Ovary (tissue), 9 donors: Measurements from ENCODE around the gene MAD1L1. TPM values are rescaled to one million over a fixed set of nuclear protein-coding genes. Genes with fewer than 3 reads are reported as not detected.
"Not testable (repeated sequence)": the region's sequence is repeated elsewhere in the genome, so short reads cannot be mapped to it uniquely, and the experiment has no call there.

ENCODE experiments used
- DNase-seq, 5 donors: peaks; one replicate each; pipeline ENCODE4 v3.0.0-alpha.2; 2019 to 2020
- H3K27ac ChIP-seq, 2 donors: fragments of 200-600 bp; one replicate each; pipeline versions ENCODE4 v1.5.1 to v1.8.0; 2019 to 2022
- H3K27me3 ChIP-seq: fragments of 200-600 bp; one replicate; pipeline ENCODE4 v1.8.0; 2022
- H3K36me3 ChIP-seq: fragments of 200-600 bp; sonication (generic); one replicate; pipeline ENCODE4 v1.5.1; 2019
- H3K4me1 ChIP-seq: one replicate; pipeline ENCODE4 v1.8.1; 2013; ENCODE audit warnings: mild to moderate bottlenecking, moderate library complexity; ENCODE audit not compliant: insufficient read depth
- H3K4me3 ChIP-seq: fragments of 200-600 bp; sonication (generic); one replicate; pipeline ENCODE4 v1.5.1; 2017
- H3K9me3 ChIP-seq, 2 donors: fragments of 200-600 bp in 1 of 2; sonication (generic) in 1 of 2; one replicate each; pipeline versions ENCODE4 v1.5.1 to v1.8.1; 2013 to 2019; ENCODE audit warnings: mild to moderate bottlenecking in 1 of 2, moderate library complexity in 1 of 2
- EP300 ChIP-seq: sonication (generic); formaldehyde crosslinking; IDR thresholded peaks from one replicate; pipeline ENCODE4 v1.6.1; 2017; ENCODE audit warnings: antibody characterized with exemption
- POLR2A ChIP-seq: fragments of 450-650 bp; IDR thresholded peaks from one replicate; pipeline ENCODE4 v1.6.1; 2017; ENCODE audit warnings: antibody characterized with exemption, mild to moderate bottlenecking, moderate library complexity
- WGBS, 3 donors: extraction: QIAGEN DNeasy Blood & Tissue Kit in 1 of 3; methylation state at CpG; one replicate each; pipeline versions ENCODE4 v1.1.5 to v1.1.7; 2013 to 2017; 5-methylcytosine and 5-hydroxymethylcytosine counted together
- intact Hi-C, 4 donors: fragments of 100-400 bp; cut with DNase I; formaldehyde crosslinking; loops; one replicate each; pipeline versions ENCODE4 v1.11.0 to v1.15.1; 2022 to 2023
- polyA plus RNA-seq, 2 donors: library from polyadenylated mRNA; stranded (reverse); fragments of 200-250 nt in 1 of 2; fragments of 350-450 nt in 1 of 2; fragmentation: Illumina TruSeq in 1 of 2; extraction: RNeasy Lipid Tissue Mini Kit (QIAGEN cat#74804) in 1 of 2; gene quantifications; one replicate each; pipeline ENCODE4 v1.2.3, GENCODE V29; 2013 to 2014
- total RNA-seq, 7 donors: library from RNA; depleted of rRNA in 2 of 7; stranded (reverse); fragments of >200 nt in 2 of 7; fragmentation: NEBNext Ultra II Directional in 3 of 7; extraction: Animal tissue kit (Norgen Biotek cat#: 25700) in 3 of 7; gene quantifications; one replicate each; pipeline versions ENCODE4 v1.1.0 to v1.2.4, GENCODE V29; 2016 to 2023
- TF ChIP-seq, protein P1 (sequence below), 3 donors: fragments of 450-650 bp in 2 of 3; fragments of 200-600 bp in 1 of 3; IDR thresholded peaks; one replicate each; pipeline versions ENCODE4 v1.5.1 to v1.8.0; 2016 to 2022; ENCODE audit warnings: antibody characterized with exemption in 3 of 3, mild to moderate bottlenecking in 1 of 3
- donor health status: DM: no; HTN: no; CAD: no; lungs with moderate emphysema.
- donor health status: DM: no; HTN: no; CAD: no.
- donor health status: Bipolar disorder and iron deficiency.
- donor health status: DM: yes; HTN: yes; CAD: no.
- donor health status: DM: no; HTN: no; CAD: no.
- donor health status: DM: yes; HTN: yes; CAD: no.

The MAD1L1 gene
- total and polyA plus RNA-seq, 9 donors: 5.9 to 36.6 (median 22.8) TPM

GRCh38 chr7:1843921-1844335 is 388.8 kb downstream of the MAD1L1 start:
- peak in 2 of 5 donors; percentile 10 to 23 for DNase-seq
- no peak overlapping the region for H3K4me3 ChIP-seq
- intact Hi-C loops: no loop called here
- no peaks in the 10 kb centered on the region for H3K36me3 ChIP-seq
- TF ChIP-seq EP300 (no peak), POLR2A (no peak)
- TF ChIP-seq, protein P1, sequence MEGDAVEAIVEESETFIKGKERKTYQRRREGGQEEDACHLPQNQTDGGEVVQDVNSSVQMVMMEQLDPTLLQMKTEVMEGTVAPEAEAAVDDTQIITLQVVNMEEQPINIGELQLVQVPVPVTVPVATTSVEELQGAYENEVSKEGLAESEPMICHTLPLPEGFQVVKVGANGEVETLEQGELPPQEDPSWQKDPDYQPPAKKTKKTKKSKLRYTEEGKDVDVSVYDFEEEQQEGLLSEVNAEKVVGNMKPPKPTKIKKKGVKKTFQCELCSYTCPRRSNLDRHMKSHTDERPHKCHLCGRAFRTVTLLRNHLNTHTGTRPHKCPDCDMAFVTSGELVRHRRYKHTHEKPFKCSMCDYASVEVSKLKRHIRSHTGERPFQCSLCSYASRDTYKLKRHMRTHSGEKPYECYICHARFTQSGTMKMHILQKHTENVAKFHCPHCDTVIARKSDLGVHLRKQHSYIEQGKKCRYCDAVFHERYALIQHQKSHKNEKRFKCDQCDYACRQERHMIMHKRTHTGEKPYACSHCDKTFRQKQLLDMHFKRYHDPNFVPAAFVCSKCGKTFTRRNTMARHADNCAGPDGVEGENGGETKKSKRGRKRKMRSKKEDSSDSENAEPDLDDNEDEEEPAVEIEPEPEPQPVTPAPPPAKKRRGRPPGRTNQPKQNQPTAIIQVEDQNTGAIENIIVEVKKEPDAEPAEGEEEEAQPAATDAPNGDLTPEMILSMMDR (IDR thresholded peaks at IDR 0.05): no peak
- H3K27me3 ChIP-seq: no peaks in the 10 kb centered on the region
- no peak overlapping the region for H3K27ac ChIP-seq
- no peaks in the 10 kb centered on the region for H3K9me3 ChIP-seq
- 81 to 88% (median 87%) methylated on average over 11 of the region's 11 CpGs for WGBS, 3 donors
- H3K4me1 ChIP-seq: no peaks in the 10 kb centered on the region

DNA sequence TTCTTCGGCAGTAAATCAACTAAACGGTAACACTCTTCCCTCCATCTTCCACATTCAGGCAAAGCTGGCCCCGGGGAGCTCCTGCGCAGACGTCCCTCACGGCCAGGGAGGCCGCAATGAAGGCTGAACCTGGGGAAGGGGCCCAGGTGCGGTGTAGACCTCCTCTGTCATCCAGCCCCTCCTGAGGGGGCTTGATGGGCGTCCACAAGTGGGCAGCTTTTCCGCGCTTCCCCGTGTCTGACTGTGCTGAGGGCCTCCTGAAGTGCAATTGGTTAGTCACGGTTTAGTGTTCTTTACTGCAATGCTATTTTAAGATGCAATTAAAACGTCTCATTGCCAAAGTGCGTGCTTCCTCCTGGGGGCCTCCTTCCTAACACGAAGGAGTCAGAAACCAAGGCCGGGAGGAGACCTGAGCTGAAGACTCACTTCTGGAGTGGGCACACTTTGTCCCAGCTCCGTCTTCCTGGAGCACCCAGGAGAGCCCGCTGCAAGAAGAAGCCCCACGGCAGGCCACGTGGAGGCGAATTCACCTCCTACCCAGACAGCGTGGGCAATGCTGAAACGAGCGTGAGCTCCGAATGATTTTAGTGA is 389.4 kb downstream of the MAD1L1 start:
- Histone ChIP-seq H3K27ac (no peak overlapping the region), H3K9me3 (no peaks in the 10 kb centered on the region), H3K36me3 (no peaks in the 10 kb centered on the region), H3K4me3 (no peak overlapping the region), H3K4me1 (no peaks in the 10 kb centered on the region), H3K27me3 (no peaks in the 10 kb centered on the region)
- 85 to 90% (median 88%) methylated on average over 26 of the region's 26 CpGs for WGBS, 3 donors
- intact Hi-C loops: no loop called here
- DNase-seq: peak in 2 of 5 donors; percentile 6 to 21
- TF ChIP-seq POLR2A: no peak
- TF ChIP-seq EP300: no peak
- TF ChIP-seq, protein P1 (IDR thresholded peaks at IDR 0.05): no peak

DNA sequence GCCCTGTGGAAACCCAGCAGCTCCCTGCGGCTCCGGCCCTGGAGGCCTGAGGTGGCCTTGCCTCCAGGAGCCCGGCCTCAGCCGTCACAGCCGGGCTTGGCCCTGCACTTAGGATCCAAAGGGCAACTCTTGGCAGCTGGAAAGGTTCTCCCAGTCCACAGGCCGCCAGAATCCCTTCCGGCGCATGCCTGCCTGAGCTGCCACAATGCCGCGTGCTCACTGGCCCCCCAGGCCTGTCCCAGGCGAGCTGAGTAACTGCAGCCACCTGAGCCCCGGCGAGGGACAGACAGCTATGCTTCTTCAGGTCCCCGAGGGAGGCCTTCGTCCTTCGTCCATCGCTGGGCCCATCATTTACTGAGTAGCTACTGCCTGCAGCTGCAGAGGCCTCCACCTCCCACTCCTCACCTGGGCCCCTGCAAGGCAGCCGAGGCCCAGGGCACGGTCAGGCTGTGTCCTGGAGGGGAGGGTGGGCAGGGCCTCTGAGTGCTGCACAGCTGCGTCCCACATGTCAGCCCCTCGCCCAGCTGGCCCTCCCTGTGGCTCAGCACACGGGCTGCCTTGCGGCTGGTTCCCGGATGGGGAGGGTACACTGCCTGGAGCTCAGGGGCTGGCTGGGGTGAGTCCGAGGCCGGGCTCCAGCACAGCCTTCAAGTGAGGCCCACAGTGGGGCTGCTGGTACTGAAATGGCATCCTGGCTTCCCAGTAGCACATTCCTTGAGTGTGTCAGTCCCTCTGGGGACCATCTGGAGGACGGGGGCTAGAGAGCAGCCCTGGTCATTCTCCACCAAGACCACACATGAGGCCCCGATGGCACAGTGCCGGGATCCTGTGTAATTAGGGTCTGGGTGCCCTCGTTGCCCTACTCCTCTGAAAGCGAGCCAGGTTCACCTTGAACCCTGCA is 390.2 kb downstream of the MAD1L1 start:
- Histone ChIP-seq H3K27me3 (no peaks in the 10 kb centered on the region), H3K4me3 (no peak overlapping the region), H3K27ac (no peak overlapping the region), H3K36me3 (no peaks in the 10 kb centered on the region), H3K9me3 (no peaks in the 10 kb centered on the region), H3K4me1 (no peaks in the 10 kb centered on the region)
- intact Hi-C loops: no loop called here
- no peak for TF ChIP-seq EP300
- TF ChIP-seq, protein P1 (IDR thresholded peaks at IDR 0.05): no peak
- no peak for TF ChIP-seq POLR2A
- DNase-seq: peak in 2 of 5 donors; percentile 5 to 24
- WGBS, 3 donors: 78 to 80% (median 79%) methylated on average over 31 of the region's 31 CpGs

DNA sequence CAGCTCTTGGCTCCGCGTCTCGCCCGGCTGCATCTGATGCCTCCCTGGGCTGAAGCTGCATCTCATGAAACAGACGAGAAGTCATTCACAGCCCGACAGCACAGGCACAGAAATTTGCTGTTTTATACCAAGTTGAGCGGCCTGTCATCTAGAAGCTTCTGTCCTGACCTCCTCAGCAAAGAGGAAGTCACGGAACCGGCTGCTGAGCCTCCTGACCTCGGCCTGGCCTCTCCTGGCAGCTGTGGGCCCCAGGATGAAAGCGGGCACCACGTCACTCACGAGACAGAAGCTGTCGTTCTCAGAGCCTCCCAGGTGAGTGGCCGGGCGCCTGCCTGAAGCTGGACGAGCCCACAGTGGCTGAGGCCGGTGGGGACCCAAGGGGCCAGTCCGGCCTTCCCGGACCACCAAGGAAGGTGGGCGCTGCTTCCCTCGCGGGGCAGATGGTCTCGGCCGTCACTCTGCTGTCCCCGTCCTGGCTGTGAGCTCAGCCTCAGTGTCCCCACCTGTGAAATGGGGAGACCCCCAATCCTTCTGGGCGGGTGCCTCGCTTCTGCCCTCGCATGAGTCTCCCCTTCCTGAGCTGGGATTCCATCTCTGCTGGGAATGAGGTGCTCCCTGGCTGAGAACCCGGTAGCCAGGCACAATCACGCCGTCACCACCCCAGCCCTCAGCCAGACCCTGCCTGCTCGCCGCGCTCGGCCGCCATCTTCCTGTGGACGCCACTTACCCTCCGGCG is 391.3 kb downstream of the MAD1L1 start:
- H3K4me1 ChIP-seq, intact Hi-C loops, H3K4me3 ChIP-seq, H3K27me3 ChIP-seq, H3K9me3 ChIP-seq, H3K36me3 ChIP-seq, H3K27ac ChIP-seq: not testable (repeated sequence)
- 91 to 97% (median 92%) methylated on average over 30 to 40 of the region's 40 CpGs for WGBS, 3 donors
- DNase-seq: peak in 2 of 5 donors; percentile 11 to 17

GRCh38 chr7:1840744-1841143 is 392.0 kb downstream of the MAD1L1 start:
- H3K4me3 ChIP-seq, H3K36me3 ChIP-seq, H3K27ac ChIP-seq, H3K4me1 ChIP-seq, H3K9me3 ChIP-seq, H3K27me3 ChIP-seq, intact Hi-C loops: not testable (repeated sequence)
- WGBS, 3 donors: 88 to 94% (median 90%) methylated on average over 12 to 18 of the region's 18 CpGs
- DNase-seq: peak in 3 of 5 donors; percentile 6 to 21 (median 20)
